HepG2 (cell line): Measurements from ENCODE around the gene TMEM171.

Experiments used
- KDM1A ChIP-seq: IDR thresholded peaks from 2 replicates; pipeline ENCODE4 v1.6.1; 2016; ENCODE audit warnings: missing compliant biosample characterization
- MAFG ChIP-seq: sonication (generic); formaldehyde crosslinking; IDR thresholded peaks from 2 replicates; pipeline ENCODE4 v1.5.1; 2020; ENCODE audit warnings: mild to moderate bottlenecking, missing genetic modification reagents
- SP2 ChIP-seq: sonication (generic); formaldehyde crosslinking; IDR thresholded peaks from 2 replicates; pipeline ENCODE4 v1.5.1; 2020; ENCODE audit warnings: mild to moderate bottlenecking, missing genetic modification reagents
- SRF ChIP-seq: IDR thresholded peaks from 2 replicates; pipeline ENCODE4 v1.6.1; 2011; ENCODE audit warnings: mild to moderate bottlenecking, low read depth, low read length, moderate library complexity
- TGIF2 ChIP-seq: IDR thresholded peaks from 2 replicates; pipeline ENCODE4 v1.6.1; 2016; ENCODE audit warnings: control low read depth, missing compliant biosample characterization
- ZNF562 ChIP-seq: sonication (generic); formaldehyde crosslinking; IDR thresholded peaks from 2 replicates; pipeline ENCODE4 v1.8.0; 2022; ENCODE audit warnings: missing genetic modification reagents, borderline replicate concordance
- ZNF768 ChIP-seq: sonication (generic); formaldehyde crosslinking; IDR thresholded peaks from 2 replicates; pipeline ENCODE4 v1.4.0; 2020; ENCODE audit warnings: missing genetic modification reagents

GRCh38 chr5:73106335-73106734, 14.0 kb upstream of the TMEM171 start:
- TF ChIP-seq ZNF562 (no peak), SP2 (CRISPR knock-in tag) (no peak), SRF (no peak), ZNF768 (CRISPR knock-in tag) (no peak), MAFG (CRISPR knock-in tag) (no peak), KDM1A (no peak), TGIF2 (CRISPR knock-in tag) (no peak)
